ENCODE results near the gene CTNNA3.

DNA sequence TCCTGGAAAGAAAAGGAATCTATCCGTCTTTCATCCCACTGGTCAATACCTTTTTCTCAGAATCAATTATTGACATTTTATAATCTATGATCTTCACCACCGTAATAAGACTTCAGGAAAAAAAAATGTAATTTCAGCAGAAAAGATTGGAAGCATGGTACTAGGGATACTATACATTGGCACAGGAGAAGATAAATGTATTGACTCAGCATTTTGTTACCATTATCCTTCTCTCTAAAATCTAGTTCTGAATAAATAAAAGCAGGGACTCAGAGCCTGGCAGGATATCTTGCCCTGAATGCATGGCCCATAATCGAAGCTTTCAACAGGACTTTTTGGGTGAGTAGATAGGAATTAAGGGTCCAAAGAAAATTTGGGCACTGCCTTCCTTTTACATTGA, 649.5 kb downstream of the CTNNA3 start:
- TF ChIP-seq, protein P1, sequence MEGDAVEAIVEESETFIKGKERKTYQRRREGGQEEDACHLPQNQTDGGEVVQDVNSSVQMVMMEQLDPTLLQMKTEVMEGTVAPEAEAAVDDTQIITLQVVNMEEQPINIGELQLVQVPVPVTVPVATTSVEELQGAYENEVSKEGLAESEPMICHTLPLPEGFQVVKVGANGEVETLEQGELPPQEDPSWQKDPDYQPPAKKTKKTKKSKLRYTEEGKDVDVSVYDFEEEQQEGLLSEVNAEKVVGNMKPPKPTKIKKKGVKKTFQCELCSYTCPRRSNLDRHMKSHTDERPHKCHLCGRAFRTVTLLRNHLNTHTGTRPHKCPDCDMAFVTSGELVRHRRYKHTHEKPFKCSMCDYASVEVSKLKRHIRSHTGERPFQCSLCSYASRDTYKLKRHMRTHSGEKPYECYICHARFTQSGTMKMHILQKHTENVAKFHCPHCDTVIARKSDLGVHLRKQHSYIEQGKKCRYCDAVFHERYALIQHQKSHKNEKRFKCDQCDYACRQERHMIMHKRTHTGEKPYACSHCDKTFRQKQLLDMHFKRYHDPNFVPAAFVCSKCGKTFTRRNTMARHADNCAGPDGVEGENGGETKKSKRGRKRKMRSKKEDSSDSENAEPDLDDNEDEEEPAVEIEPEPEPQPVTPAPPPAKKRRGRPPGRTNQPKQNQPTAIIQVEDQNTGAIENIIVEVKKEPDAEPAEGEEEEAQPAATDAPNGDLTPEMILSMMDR (conservative IDR thresholded peaks at IDR 0.05; ENCODE audit: low read length) = no peak
- no peak for TF ChIP-seq EZH2phosphoT487 (IDR thresholded peaks at IDR 0.05; ENCODE audit: borderline replicate concordance)
